Omental fat pad (tissue), 4 donors: ENCODE results near the gene CALD1. TPM values are rescaled to one million over a fixed set of nuclear protein-coding genes. Genes with fewer than 3 reads are reported as not detected.

Experiments
- ATAC-seq: fragments of 150-250 bp; one replicate; pipeline ENCODE4 v1.9.1; 2016; ENCODE audit warnings: mild to moderate bottlenecking, moderate library complexity; ENCODE audit not compliant: low FRiP score
- DNase-seq: peaks from one replicate; pipeline ENCODE4 v3.0.0-alpha.2; 2019; ENCODE audit warnings: low spot score
- CTCF ChIP-seq, 3 donors: fragments of 450-650 bp; IDR thresholded peaks; one replicate each; pipeline ENCODE4 v1.5.1; 2016 to 2017; ENCODE audit warnings: antibody characterized with exemption in 3 of 3, mild to moderate bottlenecking in 3 of 3, moderate library complexity in 2 of 3
- total RNA-seq, 4 donors: library from RNA; depleted of rRNA; stranded (reverse); fragments of >200 nt; gene quantifications; one replicate each; pipeline ENCODE4 v1.1.0, GENCODE V29; 2016

Gene CALD1
- total RNA-seq, 4 donors from 2014 or later, result 195 to 347 (median 250) TPM

GRCh38 chr7:134926396-134926795, 147.0 kb downstream of the CALD1 start:
- TF ChIP-seq CTCF (IDR thresholded peaks at IDR 0.05), result no peak

GRCh38 chr7:134927076-134927475, 147.6 kb downstream of the CALD1 start:
- DNase-seq (no peak), ATAC-seq (no peak)
- TF ChIP-seq CTCF (IDR thresholded peaks at IDR 0.05), result no peak

More at GRCh38 chr7:134926396-134926795, 147.0 kb downstream of the CALD1 start:
- ATAC-seq (no peak), DNase-seq (no peak)

- DNase-seq, result no peak
- ATAC-seq, result no peak
Measured at GRCh38 chr7:134927723-134928122, 148.3 kb downstream of the CALD1 start.

GRCh38 chr7:134928554-134928953, 149.1 kb downstream of the CALD1 start:
- DNase-seq (no peak), ATAC-seq (no peak)
- TF ChIP-seq CTCF (IDR thresholded peaks at IDR 0.05), result no peak

More at GRCh38 chr7:134927723-134928122, 148.3 kb downstream of the CALD1 start:
- TF ChIP-seq CTCF (IDR thresholded peaks at IDR 0.05), result no peak

GRCh38 chr7:134931487-134931886, 152.1 kb downstream of the CALD1 start:
- DNase-seq (no peak), ATAC-seq (no peak)
- TF ChIP-seq CTCF (IDR thresholded peaks at IDR 0.05), result no peak

- DNase-seq (no peak), ATAC-seq (no peak)
- TF ChIP-seq CTCF (IDR thresholded peaks at IDR 0.05), result no peak
Measured at GRCh38 chr7:134932707-134933370, 153.4 kb downstream of the CALD1 start.

- ATAC-seq (no peak), DNase-seq (no peak)
Measured at GRCh38 chr7:134933460-134934068, 154.1 kb downstream of the CALD1 start.

More at GRCh38 chr7:134933460-134934068, 154.1 kb downstream of the CALD1 start:
- no peak for TF ChIP-seq CTCF (IDR thresholded peaks at IDR 0.05)
